Astrocyte of the spinal cord (primary cell): Measurements from ENCODE around the gene FIS1.

Experiments
- DNase-seq: peaks from one replicate; pipeline ENCODE4 v3.0.0; 2011; ENCODE audit warnings: low read depth, low spot score
- H3K4me3 ChIP-seq: 2 replicates; pipeline ENCODE4 v1.5.1; 2011; ENCODE audit warnings: low read depth, mild to moderate bottlenecking, low read length, moderate library complexity
- CTCF ChIP-seq: IDR thresholded peaks from 2 replicates; pipeline ENCODE4 v1.5.1; 2012; ENCODE audit warnings: low read depth, mild to moderate bottlenecking, low read length, inconsistent platforms
- in situ Hi-C: cut with HindIII; loops from 2 replicates; pipeline ENCODE4 v1.10.0; 2017; ENCODE audit warnings: low sequenced_read_pairs

The FIS1 gene

GRCh38 chr7:101212014-101212413, 32.9 kb downstream of the FIS1 start:
- H3K4me3 ChIP-seq, result no peak overlapping the region

GRCh38 chr7:101211501-101211900, 33.4 kb downstream of the FIS1 start:
- no peak overlapping the region for H3K4me3 ChIP-seq
- no peak for TF ChIP-seq CTCF
- DNase-seq, result no peak
- in situ Hi-C loops, result no loop called here

More at GRCh38 chr7:101212014-101212413, 32.9 kb downstream of the FIS1 start:
- in situ Hi-C loops, result no loop called here
- TF ChIP-seq CTCF, result no peak
- no peak for DNase-seq

- no peak overlapping the region for H3K4me3 ChIP-seq
- TF ChIP-seq CTCF, result no peak
- in situ Hi-C loops, result no loop called here
- DNase-seq, result no peak
Measured at GRCh38 chr7:101210143-101210542, 34.7 kb downstream of the FIS1 start.

- no peak for TF ChIP-seq CTCF
- in situ Hi-C loops, result no loop called here
- no peak for DNase-seq
- H3K4me3 ChIP-seq, result no peak overlapping the region
Measured at GRCh38 chr7:101208794-101209193, 36.1 kb downstream of the FIS1 start.

- no peak overlapping the region for H3K4me3 ChIP-seq
- no peak for TF ChIP-seq CTCF
- no peak for DNase-seq
- in situ Hi-C loops, result no loop called here
Measured at GRCh38 chr7:101207459-101207858, 37.4 kb downstream of the FIS1 start.

- in situ Hi-C loops, result no loop called here
Measured at GRCh38 chr7:101206665-101207042, 38.2 kb downstream of the FIS1 start.

More at GRCh38 chr7:101206665-101207042, 38.2 kb downstream of the FIS1 start:
- no peak overlapping the region for H3K4me3 ChIP-seq
- DNase-seq, result no peak
- TF ChIP-seq CTCF, result no peak
